GM19035 (cell line): Measurements from ENCODE around the gene DMAC2.
"Not testable (repeated sequence)": the region's sequence is repeated elsewhere in the genome, so short reads cannot be mapped to it uniquely, and the experiment has no call there.

Source experiments
- ATAC-seq: cut with Tn5 transposase; IDR thresholded peaks from one replicate; pipeline ENCODE4 v1.9.1; 2021; ENCODE audit not compliant: unreplicated experiment

Gene DMAC2

DNA sequence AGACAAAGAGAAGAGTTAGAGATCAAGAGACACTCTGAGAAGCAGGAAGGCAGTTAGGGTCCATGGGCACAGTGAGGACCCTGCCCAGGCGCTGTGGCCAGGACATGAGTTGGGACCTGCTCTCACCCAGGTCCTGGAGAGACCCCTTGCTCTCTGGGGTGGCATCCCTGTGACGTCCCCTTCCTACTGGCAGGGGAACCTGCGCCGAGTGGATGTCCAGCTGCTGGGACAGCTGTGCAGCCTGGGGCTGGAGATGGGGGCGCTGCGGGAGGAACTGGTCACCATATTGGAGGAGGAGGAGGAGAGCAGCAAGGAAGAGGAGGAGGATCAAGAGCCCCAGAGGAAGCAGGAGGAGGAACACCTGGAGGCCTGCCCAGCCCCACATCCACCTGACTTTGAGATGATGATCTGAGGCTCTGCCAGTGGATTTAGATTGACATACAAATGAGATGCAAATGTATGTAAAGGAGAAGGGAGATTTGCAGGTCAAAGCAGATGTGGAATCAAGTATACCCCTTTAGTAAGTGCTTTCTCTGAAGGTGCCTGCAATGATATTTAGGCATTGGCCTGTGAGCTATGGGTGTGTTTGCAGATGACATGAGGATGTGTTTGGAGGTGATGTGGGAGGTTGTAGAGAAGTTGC lies 4.2 kb upstream of the DMAC2 start:
- ATAC-seq: no peak

DNA sequence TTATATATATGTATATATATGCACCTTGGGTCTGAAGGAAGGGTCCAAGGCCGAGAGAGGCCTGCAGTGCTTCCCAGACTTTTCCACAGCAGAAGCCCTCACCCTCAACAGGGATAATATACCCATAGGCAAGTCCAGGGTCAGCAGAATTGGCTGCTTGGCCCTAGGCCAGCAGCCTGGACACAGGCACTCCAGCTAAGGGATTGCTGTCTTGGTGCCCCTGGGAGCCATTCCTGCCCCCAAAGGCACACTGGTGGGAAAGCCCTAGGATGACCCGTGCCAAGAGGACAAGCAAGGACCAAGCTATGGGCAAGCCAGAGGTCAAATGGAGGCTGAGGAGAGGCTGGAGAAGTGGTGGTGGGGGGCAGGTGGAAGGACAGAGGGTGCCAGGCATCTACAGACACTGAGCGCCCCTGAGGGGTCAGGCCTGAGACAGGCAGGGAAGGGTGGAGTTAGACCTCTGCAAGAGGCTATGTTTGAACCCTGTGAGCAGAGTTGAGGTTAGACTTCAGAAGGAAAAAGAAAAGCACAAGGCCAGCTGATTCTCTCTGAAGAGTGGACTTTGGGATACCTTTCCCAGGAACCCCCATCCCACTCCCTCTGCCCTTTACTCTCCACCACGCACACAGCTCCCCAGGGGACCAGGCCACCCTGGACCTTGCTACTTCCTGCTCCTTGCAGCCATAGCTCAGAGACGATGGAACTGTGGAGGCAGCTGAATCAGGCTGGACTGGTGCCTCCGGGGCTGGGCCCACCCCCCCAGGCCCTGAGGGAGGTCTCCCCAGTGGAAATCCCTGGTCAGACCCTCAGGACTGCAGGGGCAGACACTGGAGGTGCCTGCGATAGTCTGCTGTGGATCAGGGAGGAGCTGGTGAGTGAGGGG lies 3.0 kb upstream of the DMAC2 start, which contains the start of gene ERICH4:
Gene ERICH4, plus strand, starts transcription at position 684 of the 883 bp plus-strand sequence. Its CDS starts 14 bp downstream, at position 698.
- ATAC-seq: no peak

DNA sequence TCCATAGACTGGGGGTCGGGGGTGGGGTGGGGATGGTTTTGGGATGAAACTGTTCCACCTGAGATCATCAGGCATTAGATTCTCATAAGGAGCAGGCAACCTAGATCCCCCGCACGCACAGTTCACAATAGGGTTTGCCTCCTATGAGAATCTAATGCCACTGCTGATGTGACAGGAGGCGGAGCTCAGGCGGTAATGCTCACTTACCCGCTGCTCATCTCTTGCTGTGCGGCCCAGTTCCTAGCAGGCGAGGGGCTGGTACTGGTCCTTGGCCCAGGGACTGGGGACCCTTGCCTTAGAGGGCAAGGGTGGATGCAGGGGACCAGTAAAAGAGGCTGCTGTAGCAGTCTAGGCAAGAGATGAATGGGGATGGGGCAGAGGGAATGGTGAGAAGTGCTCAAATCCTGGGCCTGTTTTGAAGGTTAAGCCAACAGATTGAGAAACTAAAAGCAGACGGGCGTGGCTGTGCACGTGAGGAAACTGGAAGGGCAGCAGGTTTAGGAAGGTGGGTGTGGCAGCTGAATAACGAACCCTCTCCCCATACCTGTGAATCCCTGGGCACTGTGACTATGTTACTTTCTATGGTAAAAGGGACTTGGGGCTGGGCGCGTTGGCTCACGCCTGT lies 1.7 kb upstream of the DMAC2 start:
- no peak for ATAC-seq

GRCh38 chr19:41437944-41438574 lies 1.7 kb downstream of the DMAC2 start:
- no peak for ATAC-seq

GRCh38 chr19:41436674-41436951 lies 3.1 kb downstream of the DMAC2 start:
- ATAC-seq: no peak

DNA sequence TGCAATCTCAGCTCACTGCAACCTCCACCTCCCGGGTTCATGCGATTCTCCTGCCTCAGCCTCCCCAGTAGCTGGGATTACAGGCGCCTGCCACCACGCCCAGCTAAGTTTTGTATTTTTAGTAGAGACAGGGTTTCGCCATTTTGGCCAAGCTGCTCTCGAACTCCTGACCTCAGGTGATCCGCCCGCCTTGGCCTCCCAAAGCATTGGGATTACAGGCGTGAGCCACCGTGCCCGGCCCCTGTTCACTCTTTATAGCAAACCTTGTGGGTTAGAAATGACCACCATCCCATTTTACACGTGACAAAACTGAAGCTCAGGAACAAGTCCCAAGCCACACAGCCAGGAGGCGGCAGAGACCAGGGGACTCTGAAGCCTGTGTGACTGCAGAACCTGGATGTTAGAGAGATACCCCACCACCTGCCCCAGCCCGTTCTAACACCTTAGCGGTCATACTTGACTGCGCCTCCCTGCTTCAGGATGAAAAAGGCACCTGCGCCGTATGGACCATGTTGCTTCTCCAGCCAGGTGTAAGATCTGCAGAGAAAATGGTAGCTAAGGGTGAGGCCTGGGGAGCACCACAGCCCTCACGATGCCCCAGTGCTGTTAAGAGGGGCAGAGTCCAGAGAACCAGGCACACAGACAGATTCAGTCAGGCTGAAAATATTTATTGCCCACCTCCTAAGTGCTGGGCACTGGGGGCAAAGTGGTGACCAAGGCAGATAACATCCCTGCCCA lies 3.6 kb downstream of the DMAC2 start:
- no peak for ATAC-seq

GRCh38 chr19:41435376-41435775 lies 4.3 kb downstream of the DMAC2 start:
- not testable (repeated sequence) for ATAC-seq

DNA sequence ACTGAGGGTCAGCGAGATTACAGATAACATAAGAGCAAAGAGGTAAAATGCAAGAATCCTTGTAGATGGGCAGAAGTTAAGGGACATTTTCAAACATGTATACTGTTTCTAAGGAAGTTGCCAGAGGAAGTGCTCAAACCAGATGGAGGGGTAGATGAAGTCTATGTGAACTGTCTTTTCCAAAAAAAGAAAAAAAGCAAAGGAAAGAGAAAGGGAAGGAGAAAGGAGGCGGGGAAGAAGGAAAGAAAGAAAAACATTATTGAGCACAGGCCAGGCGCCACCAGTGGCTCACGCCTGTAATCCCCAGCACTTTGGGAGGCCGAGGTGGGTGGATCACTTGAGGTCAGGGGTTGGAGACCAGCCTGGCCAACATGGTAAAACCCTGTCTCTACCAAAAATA lies 5.3 kb downstream of the DMAC2 start:
- ATAC-seq: no peak

DNA sequence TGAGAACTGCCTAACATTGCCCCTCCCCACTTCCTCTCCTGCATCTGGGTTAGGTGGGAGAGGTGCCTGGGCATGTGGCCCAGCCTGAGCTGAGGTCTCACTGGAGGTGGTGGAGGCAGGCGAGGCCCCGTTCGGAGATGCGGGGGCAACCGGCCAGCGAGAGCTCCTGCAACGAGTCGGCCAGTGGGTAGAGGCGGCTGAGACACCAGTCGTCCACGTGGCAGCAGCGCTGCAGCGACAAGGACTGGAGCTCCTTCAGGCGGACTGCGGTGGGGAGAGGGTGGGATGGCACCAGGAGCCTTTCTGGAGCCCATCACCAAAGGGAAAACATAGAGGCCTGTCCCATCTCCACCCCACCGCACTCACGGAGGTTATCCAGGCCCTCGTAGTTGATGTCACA lies 6.5 kb downstream of the DMAC2 start:
- ATAC-seq: no peak

- ATAC-seq: no peak
These were observed 8.0 kb downstream of the DMAC2 start for GRCh38 chr19:41431426-41432386.

GRCh38 chr19:41430922-41431321 lies 8.8 kb downstream of the DMAC2 start:
- ATAC-seq: no peak

DNA sequence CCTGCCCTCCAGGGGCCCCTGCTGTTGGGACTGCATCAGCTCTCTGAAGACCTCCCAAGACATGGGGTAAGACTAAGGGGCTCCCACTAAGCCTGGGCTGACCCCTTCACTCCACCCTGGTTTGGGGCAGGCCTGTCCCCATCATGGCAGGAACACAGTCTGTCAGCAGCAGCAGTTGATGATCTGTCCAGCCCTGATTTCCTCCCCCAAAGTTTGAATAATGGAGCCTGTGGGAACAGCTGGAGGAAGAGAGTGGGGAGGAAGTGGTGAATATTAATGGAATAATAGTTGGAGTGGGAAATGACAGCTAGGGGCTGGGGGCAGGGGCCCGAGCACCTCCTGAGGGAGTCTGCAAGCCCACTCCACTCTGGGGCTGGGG lies 11.2 kb downstream of the DMAC2 start:
- no peak for ATAC-seq

DNA sequence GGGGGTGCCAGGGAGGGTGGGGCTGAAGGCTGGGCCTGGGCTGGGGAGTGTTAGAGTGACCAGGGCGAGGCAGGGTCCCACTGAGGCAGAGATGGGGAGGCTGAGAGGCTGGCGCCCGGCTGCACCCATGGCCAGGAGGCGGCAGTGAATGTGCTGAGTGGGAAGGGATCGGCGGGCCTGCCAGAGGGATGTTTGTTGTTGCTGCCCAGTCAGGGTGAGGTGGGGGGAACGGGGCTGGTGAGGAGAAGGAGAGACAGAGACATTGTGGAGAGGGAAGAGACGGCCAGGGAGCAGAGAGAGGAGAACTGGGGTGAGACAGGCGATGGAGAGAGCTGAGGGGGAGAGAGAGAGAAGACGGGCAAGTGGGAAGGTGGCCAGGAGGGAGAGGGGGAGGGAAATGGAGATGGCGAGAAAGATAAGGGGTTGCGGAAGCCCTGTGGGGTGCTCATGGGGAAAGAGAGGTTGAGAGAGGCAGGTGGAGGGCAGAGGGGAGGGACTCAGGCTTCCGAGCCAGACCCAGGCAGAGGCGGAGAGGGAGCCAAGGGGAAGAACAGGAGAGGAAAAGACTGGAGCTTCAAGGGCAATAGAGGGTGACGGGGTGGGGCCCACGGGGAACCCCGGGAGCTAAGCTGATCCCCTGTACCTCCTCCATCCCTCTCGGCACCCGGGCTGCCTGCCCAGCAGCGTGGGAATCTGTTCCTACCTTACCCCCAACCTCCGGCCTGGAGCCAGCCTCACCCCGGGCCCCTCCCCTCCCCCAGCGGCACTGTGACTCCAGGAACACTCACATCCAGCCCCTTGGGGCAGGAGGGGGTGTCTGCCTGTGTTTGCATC lies 11.8 kb downstream of the DMAC2 start:
- no peak for ATAC-seq

DNA sequence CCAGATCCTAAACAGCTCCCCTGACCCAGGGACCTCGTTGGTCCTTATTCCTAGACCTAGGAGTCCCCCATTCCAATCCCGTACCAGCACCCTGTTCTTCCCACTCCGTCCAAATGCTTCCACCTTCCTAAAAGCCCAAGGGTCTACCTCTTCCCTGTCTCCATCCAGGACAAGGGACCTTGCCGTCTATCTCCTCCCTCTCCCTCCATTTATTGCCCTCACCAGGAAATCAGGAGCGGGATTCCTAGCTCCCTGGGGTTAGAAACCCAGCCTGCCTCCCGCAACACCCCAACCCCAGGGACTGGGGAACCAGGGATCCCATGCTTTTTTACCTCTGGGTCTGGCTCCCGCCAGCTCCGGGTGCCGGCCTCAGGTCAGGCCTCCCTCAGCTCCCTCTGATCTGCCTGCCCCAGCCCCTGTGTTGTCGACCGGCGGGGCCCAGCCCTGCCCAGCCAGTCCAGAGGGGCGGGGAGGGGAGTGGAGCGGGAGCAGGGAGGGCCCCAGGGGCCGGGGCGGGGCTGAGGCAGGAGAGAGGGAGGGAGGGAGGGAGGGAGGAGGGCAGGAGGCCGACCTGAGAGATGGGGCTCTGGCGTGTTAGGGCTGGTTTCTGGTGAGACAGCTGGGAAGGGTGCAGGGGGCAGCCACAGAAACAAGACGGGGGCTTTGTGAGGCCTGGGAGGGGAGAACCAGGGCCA lies 12.6 kb downstream of the DMAC2 start, which contains the start of gene B3GNT8:
Gene B3GNT8, minus strand, starts transcription at position 423 of the 695 bp plus-strand sequence. CDS start 596 bp downstream, outside the sequence.
- no peak for ATAC-seq

GRCh38 chr19:41426116-41426841 lies 13.4 kb downstream of the DMAC2 start:
- no peak for ATAC-seq

DNA sequence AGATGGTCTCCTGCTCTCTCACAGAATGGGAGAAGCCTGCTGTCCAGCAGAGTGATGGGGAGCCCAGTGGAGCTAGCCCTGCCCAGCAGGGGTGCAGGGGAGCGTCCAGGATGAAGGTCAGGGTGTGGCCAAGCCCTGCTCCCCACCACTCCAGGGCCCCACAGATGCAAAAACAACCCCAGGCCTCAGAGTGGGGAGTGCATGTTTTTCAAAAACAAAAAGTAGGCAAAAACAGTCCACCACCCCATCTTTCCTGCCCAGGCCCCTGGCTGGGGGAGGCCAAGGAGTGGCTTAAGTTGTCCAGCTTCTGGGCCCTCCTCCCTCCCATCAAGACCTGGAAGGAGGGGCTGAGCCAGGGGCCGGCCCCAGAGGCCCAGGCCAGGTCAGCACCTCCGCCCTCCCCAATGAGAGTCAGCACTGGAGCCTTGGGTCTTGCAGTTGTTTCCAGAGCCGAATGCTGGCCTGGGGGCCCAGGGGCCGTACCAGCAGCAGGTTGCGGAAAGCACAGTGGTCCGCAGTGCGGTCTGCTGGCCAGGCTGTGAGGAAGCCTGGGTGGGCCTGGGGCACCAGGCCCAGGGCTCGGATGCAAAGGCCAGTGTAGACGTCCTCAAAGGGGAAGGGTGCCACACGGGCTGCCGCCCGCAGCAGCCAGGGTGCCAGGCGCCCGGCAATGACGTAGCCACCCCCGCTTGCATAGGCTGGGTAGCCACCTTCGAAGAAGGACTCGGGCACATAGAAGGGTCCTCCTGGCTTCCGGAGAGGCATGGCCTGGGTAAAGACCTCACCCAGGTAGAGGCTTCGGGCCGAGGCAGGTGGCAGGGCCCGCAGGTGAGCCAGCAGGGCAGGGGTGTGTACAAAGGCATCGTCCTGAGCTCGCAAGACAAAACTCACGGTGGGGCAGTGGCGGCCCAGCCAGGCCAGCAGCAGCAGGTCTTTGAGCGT lies 14.3 kb downstream of the DMAC2 start:
- no peak for ATAC-seq
